HG03064 (cell line): ENCODE results near the gene DAP3.
"Not testable (repeated sequence)": the region's sequence is repeated elsewhere in the genome, so short reads cannot be mapped to it uniquely, and the experiment has no call there.

Source experiments
- ATAC-seq: cut with Tn5 transposase; IDR thresholded peaks from one replicate; pipeline ENCODE4 v1.9.1; 2021; ENCODE audit warnings: low read depth; ENCODE audit not compliant: unreplicated experiment

The DAP3 gene

GRCh38 chr1:155680531-155680930 lies 8.4 kb upstream of the DAP3 start:
- ATAC-seq, result no peak

GRCh38 chr1:155681776-155682175 lies 7.1 kb upstream of the DAP3 start:
- no peak for ATAC-seq

- peak; percentile 15 for ATAC-seq
These were observed 1.1 kb upstream of the DAP3 start for GRCh38 chr1:155687705-155688323.

GRCh38 chr1:155688324-155689080 lies 389 bp upstream of the DAP3 start, which contains the start of gene YY1AP1:
Gene YY1AP1 (minus strand): TSS chr1:155688774. CDS start chr1:155680436, 8,338 bp downstream.
- ATAC-seq, result peak; percentile 83

GRCh38 chr1:155691992-155692528 lies 3.2 kb downstream of the DAP3 start:
- no peak for ATAC-seq

- ATAC-seq, result no peak
These were observed 5.3 kb downstream of the DAP3 start for GRCh38 chr1:155694167-155694566.

- no peak for ATAC-seq
These were observed 6.2 kb downstream of the DAP3 start for GRCh38 chr1:155695072-155695471.

GRCh38 chr1:155695608-155696007 lies 6.7 kb downstream of the DAP3 start:
- ATAC-seq, result no peak

GRCh38 chr1:155696524-155696923 lies 7.6 kb downstream of the DAP3 start:
- ATAC-seq, result no peak

GRCh38 chr1:155697046-155697445 lies 8.2 kb downstream of the DAP3 start:
- ATAC-seq, result no peak

GRCh38 chr1:155697616-155698015 lies 8.7 kb downstream of the DAP3 start:
- not testable (repeated sequence) for ATAC-seq

GRCh38 chr1:155698382-155699038 lies 9.6 kb downstream of the DAP3 start:
- no peak for ATAC-seq

GRCh38 chr1:155699062-155699461 lies 10.2 kb downstream of the DAP3 start:
- ATAC-seq, result not testable (repeated sequence)

GRCh38 chr1:155701675-155702074 lies 12.8 kb downstream of the DAP3 start:
- ATAC-seq, result not testable (repeated sequence)

- no peak for ATAC-seq
These were observed 14.3 kb downstream of the DAP3 start for GRCh38 chr1:155703216-155703615.

GRCh38 chr1:155704414-155704813 lies 15.5 kb downstream of the DAP3 start:
- not testable (repeated sequence) for ATAC-seq

- ATAC-seq, result no peak
These were observed 17.2 kb downstream of the DAP3 start for GRCh38 chr1:155706139-155706538.

- no peak for ATAC-seq
These were observed 20.5 kb downstream of the DAP3 start for GRCh38 chr1:155709391-155709790.

- ATAC-seq, result not testable (repeated sequence)
These were observed 22.6 kb downstream of the DAP3 start for GRCh38 chr1:155711457-155711856.

- not testable (repeated sequence) for ATAC-seq
These were observed 23.7 kb downstream of the DAP3 start for GRCh38 chr1:155712636-155713035.

GRCh38 chr1:155713075-155713474 lies 24.2 kb downstream of the DAP3 start:
- no peak for ATAC-seq
